HEK293 (cell line): ENCODE measurements around the gene TSPEAR.
"Not testable (repeated sequence)": the region's sequence is repeated elsewhere in the genome, so short reads cannot be mapped to it uniquely, and the experiment has no call there.

Source experiments
- CTCF ChIA-PET: fragments of 350-600 bp; formaldehyde crosslinking; extraction: SDS; loops from one replicate; lab custom pipeline; 2021; ENCODE audit warnings: antibody characterized with exemption; lab: Yijun Ruan, JAX
- POLR2A ChIA-PET: fragments of 300-600 bp; formaldehyde crosslinking; extraction: SDS; loops from one replicate; lab custom pipeline; 2020; ENCODE audit warnings: antibody characterized with exemption, inconsistent platforms; lab: Yijun Ruan, JAX
- H3K27ac ChIP-seq: fragments of 200-500 bp; sonication (Bioruptor generic); 2 replicates; pipeline ENCODE4 v1.5.1; 2014; ENCODE audit warnings: low read depth, low read length, control low read depth, inconsistent platforms; ENCODE audit errors: extremely low read depth
- H3K36me3 ChIP-seq, 2 experiments: fragments of 200-500 bp in 1 of 2; sonication (Bioruptor generic) in 1 of 2; 1 replicate in 1 of 2; 2 replicates in 1 of 2; pipeline ENCODE4 v1.5.1; 2014 to 2017; ENCODE audit warnings: inconsistent platforms in 2 of 2, low read length in 2 of 2; ENCODE audit not compliant: control insufficient read depth in 2 of 2, insufficient read depth in 1 of 2
- H3K4me1 ChIP-seq: fragments of 200-500 bp; sonication (Bioruptor generic); 2 replicates; pipeline ENCODE4 v1.5.1; 2014; ENCODE audit warnings: mild to moderate bottlenecking, low read length, inconsistent platforms; ENCODE audit not compliant: control insufficient read depth, insufficient read depth
- H3K4me3 ChIP-seq: 2 replicates; pipeline ENCODE4 v1.5.1; 2011; ENCODE audit warnings: low read depth, mild to moderate bottlenecking, control low read depth, low read length, moderate library complexity
- H3K9me3 ChIP-seq: fragments of 200-500 bp; sonication (Bioruptor generic); 2 replicates; pipeline ENCODE4 v1.5.1; 2014; ENCODE audit warnings: low read depth, low read length, inconsistent platforms; ENCODE audit not compliant: control insufficient read depth, insufficient read depth
- BCL11B ChIP-seq: fragments of 450-650 bp; formaldehyde crosslinking; IDR thresholded peaks from 2 replicates; pipeline ENCODE4 v1.5.1; 2016; ENCODE audit warnings: low read depth, missing biosample characterization, missing genetic modification characterization
- GLI2 ChIP-seq: fragments of 450-650 bp; formaldehyde crosslinking; IDR thresholded peaks from 2 replicates; pipeline ENCODE4; 2017; ENCODE audit warnings: missing biosample characterization, missing genetic modification characterization, low read depth, borderline replicate concordance
- GLIS1 ChIP-seq: fragments of 450-650 bp; formaldehyde crosslinking; IDR thresholded peaks from 2 replicates; pipeline ENCODE4 v1.5.1; 2016; ENCODE audit warnings: missing biosample characterization, missing genetic modification characterization
- SETDB1 ChIP-seq: IDR thresholded peaks from one replicate; pipeline ENCODE4 v1.6.1; 2017; ENCODE audit warnings: mild to moderate bottlenecking, low read length, moderate library complexity, mixed read lengths; ENCODE audit not compliant: insufficient read length
- ZBTB49 ChIP-seq: fragments of 450-650 bp; formaldehyde crosslinking; IDR thresholded peaks from 2 replicates; pipeline ENCODE4 v1.5.1; 2016; ENCODE audit warnings: missing biosample characterization, missing genetic modification characterization, low read depth
- ZNF121 ChIP-seq: fragments of 450-650 bp; formaldehyde crosslinking; IDR thresholded peaks from 2 replicates; pipeline ENCODE4 v1.5.1; 2016; ENCODE audit warnings: missing biosample characterization, missing genetic modification characterization
- ZNF16 ChIP-seq: fragments of 450-650 bp; formaldehyde crosslinking; IDR thresholded peaks from 2 replicates; pipeline ENCODE4 v1.5.1; 2016; ENCODE audit warnings: low read depth, missing biosample characterization, missing genetic modification characterization
- ZNF473 ChIP-seq: fragments of 450-650 bp; formaldehyde crosslinking; IDR thresholded peaks from 2 replicates; pipeline ENCODE4 v1.5.1; 2017; ENCODE audit warnings: missing biosample characterization, missing genetic modification characterization
- ZNF501 ChIP-seq: fragments of 450-650 bp; formaldehyde crosslinking; IDR thresholded peaks from 2 replicates; pipeline ENCODE4 v1.5.1; 2016; ENCODE audit warnings: missing biosample characterization, missing genetic modification characterization
- ZNF561 ChIP-seq: fragments of 450-650 bp; IDR thresholded peaks from 2 replicates; pipeline ENCODE4 v1.5.1; 2018; ENCODE audit warnings: missing biosample characterization, missing genetic modification characterization, borderline replicate concordance
- ZNF792 ChIP-seq: fragments of 450-650 bp; formaldehyde crosslinking; IDR thresholded peaks from 2 replicates; pipeline ENCODE4 v1.5.1; 2016; ENCODE audit warnings: missing biosample characterization, missing genetic modification characterization
- TF ChIP-seq, protein P1 (sequence below): IDR thresholded peaks from 2 replicates; pipeline ENCODE4 v1.6.1; 2011; ENCODE audit warnings: mild to moderate bottlenecking, low read depth, low read length, borderline replicate concordance

Gene TSPEAR

GRCh38 chr21:44643741-44644310, 67.5 kb downstream of the TSPEAR start:
- H3K4me1 ChIP-seq: no peaks in the 10 kb centered on the region
- ChIA-PET POLR2A (no interaction called here), CTCF (interaction anchor here (1.0 kb wide), 1 partner anchor 45 kb away, joined by 3 read pairs; no protein-coding TSS in a partner anchor)
- H3K4me3 ChIP-seq: no peak overlapping the region
- H3K9me3 ChIP-seq: no peaks in the 10 kb centered on the region
- H3K27ac ChIP-seq: no peak overlapping the region
- no peak for TF ChIP-seq ZNF473 (tag by site-specific recombination)
- TF ChIP-seq SETDB1: no peak
- no peak for TF ChIP-seq ZNF16 (tag by site-specific recombination)
- TF ChIP-seq ZBTB49 (tag by site-specific recombination): no peak
- H3K36me3 ChIP-seq: no peaks in the 10 kb centered on the region

- Histone ChIP-seq H3K9me3 (no peaks in the 10 kb centered on the region), H3K4me3 (no peak overlapping the region), H3K36me3 (no peaks in the 10 kb centered on the region), H3K27ac (no peak overlapping the region), H3K4me1 (no peaks in the 10 kb centered on the region)
- CTCF ChIA-PET: no interaction called here
- TF ChIP-seq BCL11B (tag by site-specific recombination) (no peak), ZNF501 (tag by site-specific recombination) (no peak), ZNF561 (tag by site-specific recombination) (no peak), ZNF792 (tag by site-specific recombination) (no peak), GLI2 (tag by site-specific recombination) (no peak)
- POLR2A ChIA-PET: no interaction called here
Observed at GRCh38 chr21:44640761-44641160, 70.6 kb downstream of the TSPEAR start.

DNA sequence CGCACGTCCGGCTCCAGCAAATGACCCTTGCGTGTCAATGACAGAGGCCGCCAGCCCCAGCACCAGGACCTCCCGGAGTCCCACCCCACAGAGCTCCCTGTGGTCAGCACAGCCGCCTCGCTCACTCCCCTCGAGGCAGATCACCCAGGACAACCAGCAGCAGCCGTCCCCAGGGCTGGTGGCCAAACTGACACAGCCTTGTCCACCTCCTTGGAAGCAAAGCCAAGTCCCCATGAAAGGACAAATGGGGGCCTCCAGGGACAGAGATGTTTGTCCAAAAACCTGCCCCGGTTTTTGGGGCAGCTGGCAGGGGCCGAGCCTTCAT, 72.1 kb downstream of the TSPEAR start:
- CTCF ChIA-PET: no interaction called here
- Histone ChIP-seq H3K4me1 (no peaks in the 10 kb centered on the region), H3K36me3 (no peaks in the 10 kb centered on the region)
- no peak for TF ChIP-seq ZNF121 (tag by site-specific recombination)
- TF ChIP-seq, protein P1, sequence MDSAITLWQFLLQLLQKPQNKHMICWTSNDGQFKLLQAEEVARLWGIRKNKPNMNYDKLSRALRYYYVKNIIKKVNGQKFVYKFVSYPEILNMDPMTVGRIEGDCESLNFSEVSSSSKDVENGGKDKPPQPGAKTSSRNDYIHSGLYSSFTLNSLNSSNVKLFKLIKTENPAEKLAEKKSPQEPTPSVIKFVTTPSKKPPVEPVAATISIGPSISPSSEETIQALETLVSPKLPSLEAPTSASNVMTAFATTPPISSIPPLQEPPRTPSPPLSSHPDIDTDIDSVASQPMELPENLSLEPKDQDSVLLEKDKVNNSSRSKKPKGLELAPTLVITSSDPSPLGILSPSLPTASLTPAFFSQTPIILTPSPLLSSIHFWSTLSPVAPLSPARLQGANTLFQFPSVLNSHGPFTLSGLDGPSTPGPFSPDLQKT: no peak
- TF ChIP-seq, all 188 proteins: peak for 0
- POLR2A ChIA-PET: no interaction called here
- H3K4me3 ChIP-seq: no peak overlapping the region
- no peak overlapping the region for H3K27ac ChIP-seq
- no peaks in the 10 kb centered on the region for H3K9me3 ChIP-seq

DNA sequence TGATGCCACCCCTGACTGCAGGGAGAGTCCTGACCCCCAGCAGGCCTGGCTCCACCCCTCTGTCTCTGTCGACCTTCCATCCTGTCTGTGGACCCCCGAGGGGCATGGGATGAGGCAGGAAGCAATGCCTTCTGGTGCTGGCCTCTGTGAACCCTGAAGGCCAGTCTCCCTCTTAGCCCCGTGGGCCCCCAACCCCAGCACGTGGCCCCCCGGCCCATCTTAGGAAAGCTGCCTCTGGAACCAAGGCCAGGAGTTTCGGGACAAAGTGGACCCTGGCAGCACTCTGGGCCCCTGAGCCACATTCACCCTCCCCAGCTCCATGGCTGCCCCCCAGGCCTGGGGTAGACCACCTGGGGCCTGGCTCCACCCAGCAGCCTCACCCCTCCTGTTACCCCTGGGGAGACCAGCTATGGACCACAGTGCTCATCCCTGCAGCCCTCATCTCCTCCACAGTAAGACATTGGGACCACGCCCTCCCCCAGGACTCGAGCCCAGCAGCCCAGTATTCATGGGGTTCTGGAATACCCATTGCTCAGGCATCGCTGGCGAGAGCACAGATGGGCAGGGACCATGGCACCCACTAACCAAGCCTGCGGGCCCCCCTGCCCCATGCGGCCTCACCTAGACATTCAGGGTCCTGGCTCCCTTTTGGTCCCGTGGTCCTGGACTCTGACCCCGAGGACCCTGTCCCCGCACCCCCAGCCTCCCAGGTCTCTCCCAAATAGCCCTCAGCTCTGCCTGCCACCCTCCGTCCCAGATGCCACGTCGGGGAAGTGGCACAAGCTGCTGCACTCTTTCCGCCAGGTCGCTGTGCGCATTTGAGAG, 72.7 kb downstream of the TSPEAR start:
- H3K4me1 ChIP-seq, H3K36me3 ChIP-seq, CTCF ChIA-PET, H3K27ac ChIP-seq, H3K4me3 ChIP-seq, POLR2A ChIA-PET, H3K9me3 ChIP-seq: not testable (repeated sequence)
- TF ChIP-seq GLIS1 (tag by site-specific recombination): peak; percentile 19; the same call in 1 of the 2 replicates
